K562 (cell line): ENCODE measurements around the gene MRPL27. TPM values are rescaled to one million over a fixed set of nuclear protein-coding genes. Genes with fewer than 3 reads are reported as not detected.

Source experiments
- ATAC-seq: fragments of 200-7000 bp; cut with Tn5 transposase; 3 replicates; pipeline ENCODE4 v1.9.1; 2020; ENCODE audit warnings: moderate library complexity
- BruUV-seq: library from RNA; stranded (reverse); fragments of 400-500 nt; replicated peaks from 2 replicates; lab custom pipeline; 2021; lab: Mats Ljungman, UMichigan
- CTCF ChIA-PET: fragments of 300-600 bp; formaldehyde crosslinking; extraction: SDS; loops from one replicate; lab custom pipeline; 2021; ENCODE audit warnings: low intra/inter-chr PET ratio; lab: Yijun Ruan, JAX
- POLR2A ChIA-PET: fragments of 300-600, 350-650 bp; sonication (Branson Sonifier 250); formaldehyde crosslinking; extraction: SDS; loops from one replicate; lab custom pipeline; 2021; ENCODE audit warnings: antibody characterized with exemption, inconsistent platforms; lab: Yijun Ruan, JAX
- DNase-seq, 4 experiments: peaks; one replicate each; pipeline versions ENCODE4 v3.0.0 to v3.0.0-alpha.2; 2011 to 2018; ENCODE audit warnings: low spot score in 3 of 4, mixed read lengths in 3 of 4; ENCODE audit errors: extremely low read depth in 1 of 4
- FAIRE-seq: peaks from 2 replicates; lab custom pipeline; 2011; peaks lifted over from hg19 to GRCh38; lab: Jason Lieb, UNC
- H2AFZ ChIP-seq: 2 replicates; pipeline ENCODE4 v1.6.0; 2011; ENCODE audit warnings: low read depth, low read length, control low read depth, inconsistent platforms
- H3K27ac ChIP-seq: fragments of 200-600 bp; 3 replicates; pipeline ENCODE4 v1.8.0; 2011; ENCODE audit warnings: low read depth, mild to moderate bottlenecking, control low read depth, inconsistent platforms, low read length, moderate library complexity, mixed read lengths; ENCODE audit errors: extremely low read depth
- H3K27me3 ChIP-seq, 2 experiments: fragments of 300-600 bp in 1 of 2; 2 replicates in 1 of 2; 3 replicates in 1 of 2; pipeline versions ENCODE4 v1.6.0 to v1.8.0; 2011; ENCODE audit warnings: inconsistent platforms in 2 of 2, low read length in 2 of 2, mild to moderate bottlenecking in 1 of 2, mixed read lengths in 1 of 2, moderate library complexity in 1 of 2; ENCODE audit not compliant: control insufficient read depth in 2 of 2, insufficient read depth in 2 of 2
- H3K36me3 ChIP-seq: fragments of 300-600 bp; 3 replicates; pipeline ENCODE4 v1.8.0; 2011; ENCODE audit warnings: mild to moderate bottlenecking, low read length, inconsistent platforms; ENCODE audit not compliant: control insufficient read depth, insufficient read depth
- H3K4me1 ChIP-seq, 2 experiments: fragments of 200-600 bp in 1 of 2; replicated peaks in 1 of 2; 2 replicates in 1 of 2; 3 replicates in 1 of 2; pipeline versions ENCODE4 v1.5.1 to v1.8.0; 2011; ENCODE audit warnings: inconsistent platforms in 2 of 2, low read length in 2 of 2, mild to moderate bottlenecking in 1 of 2, mixed read lengths in 1 of 2, moderate library complexity in 1 of 2; ENCODE audit not compliant: control insufficient read depth in 2 of 2, insufficient read depth in 2 of 2
- H3K4me2 ChIP-seq: 2 replicates; pipeline ENCODE4 v1.6.1; 2011; ENCODE audit warnings: low read length, control low read depth, inconsistent platforms, mixed read lengths; ENCODE audit not compliant: insufficient read depth
- H3K4me3 ChIP-seq: fragments of 200-600 bp; sonication (generic), shearing (Covaris generic); 2 replicates; pipeline ENCODE4 v1.5.1; 2016; ENCODE audit warnings: control low read depth, inconsistent platforms
- H3K79me2 ChIP-seq: fragments of 200-600 bp; 3 replicates; pipeline ENCODE4 v1.8.0; 2011; ENCODE audit warnings: low read length, inconsistent platforms; ENCODE audit not compliant: control insufficient read depth, insufficient read depth
- H3K9ac ChIP-seq, 2 experiments: 2 replicates each; pipeline versions ENCODE4 v1.6.0 to v1.6.1; 2011; ENCODE audit warnings: low read depth in 2 of 2, low read length in 2 of 2, control low read depth in 1 of 2, inconsistent platforms in 1 of 2, mild to moderate bottlenecking in 1 of 2, mixed read lengths in 1 of 2; ENCODE audit not compliant: insufficient read depth in 1 of 2
- H3K9me1 ChIP-seq: one replicate; pipeline ENCODE4 v1.6.0; 2011; ENCODE audit warnings: inconsistent platforms, mild to moderate bottlenecking, low read length, moderate library complexity; ENCODE audit not compliant: control insufficient read depth, insufficient read depth
- H3K9me3 ChIP-seq: replicated peaks from 2 replicates; pipeline ENCODE4 v1.5.1; 2011; ENCODE audit warnings: low read depth, low read length, inconsistent platforms; ENCODE audit not compliant: control insufficient read depth, insufficient read depth
- H4K20me1 ChIP-seq: replicated peaks from 2 replicates; pipeline ENCODE4 v1.6.1; 2011; ENCODE audit warnings: low read length, inconsistent platforms, mixed read lengths; ENCODE audit not compliant: control insufficient read depth, insufficient read depth
- IFI16 ChIP-seq: fragments of 250-450 bp; sonication (Bioruptor Pico); IDR thresholded peaks from 2 replicates; pipeline ENCODE4 v2.1.2; 2022; ENCODE audit warnings: mild to moderate bottlenecking, inconsistent platforms
- MTA3 ChIP-seq: fragments of 450-650 bp; formaldehyde crosslinking; IDR thresholded peaks from 2 replicates; pipeline ENCODE4 v1.6.1; 2017; ENCODE audit warnings: mild to moderate bottlenecking, borderline replicate concordance
- NCOA1 ChIP-seq: fragments of 450-650 bp; IDR thresholded peaks from 2 replicates; pipeline ENCODE4 v1.6.1; 2016; ENCODE audit warnings: low read depth
- NR2C1 ChIP-seq, 2 experiments: fragments of 450-650 bp; IDR thresholded peaks; 2 replicates each; pipeline ENCODE4 v1.6.1; 2017; ENCODE audit warnings: mild to moderate bottlenecking in 2 of 2, antibody characterized with exemption in 1 of 2, inconsistent platforms in 1 of 2, missing compliant biosample characterization in 1 of 2, missing genetic modification characterization in 1 of 2
- RBM17 ChIP-seq: fragments of 200-400 bp; formaldehyde crosslinking; IDR thresholded peaks from 2 replicates; pipeline ENCODE4 v1.6.1; 2017; ENCODE audit warnings: low read depth, mild to moderate bottlenecking, low read length, borderline replicate concordance
- SIX5 ChIP-seq, 2 experiments: IDR thresholded peaks; 2 replicates each; pipeline ENCODE4 v1.6.1; 2011; ENCODE audit warnings: low read length in 2 of 2, borderline replicate concordance in 1 of 2, low read depth in 1 of 2, mild to moderate bottlenecking in 1 of 2, moderate library complexity in 1 of 2; ENCODE audit not compliant: insufficient read depth in 1 of 2
- ZFX ChIP-seq: sonication (generic); formaldehyde crosslinking; IDR thresholded peaks from 2 replicates; pipeline ENCODE4 v1.8.0; 2022; ENCODE audit warnings: mild to moderate bottlenecking, missing genetic modification reagents, moderate library complexity
- WGBS: fragments of 100-300 bp; shearing (Covaris generic); methylation state at CpG from one replicate; pipeline ENCODE4 v1.1.6; 2016; ENCODE audit warnings: low coverage, mixed read lengths; ENCODE audit not compliant: insufficient coverage; ENCODE audit errors: missing lambda C conversion rate; 5-methylcytosine and 5-hydroxymethylcytosine counted together
- in situ Hi-C: fragments of 300-500 bp; cut with MboI; formaldehyde crosslinking; loops from 4 replicates; pipeline ENCODE4 v1.15.0; 2018; ENCODE audit warnings: inconsistent platforms, mixed read lengths
- intact Hi-C: fragments of 100-400 bp; cut with micrococcal nuclease; formaldehyde crosslinking; loops from 2 replicates; pipeline ENCODE4 v1.14.2; 2022
- polyA plus RNA-seq, 8 experiments: library from polyadenylated mRNA; depleted of rRNA in 4 of 8; stranded (reverse) in 5 of 8; unstranded in 3 of 8; fragments of >200 nt; fragmentation: Nextera tagmentation in 2 of 8; fragmentation: Illumina TruSeq in 1 of 8; extraction: Ambion mirVana in 2 of 8; extraction: Trizol in 1 of 8; gene quantifications; 2 replicates each; pipeline versions ENCODE4 v1.2.1 to v1.2.3, GENCODE V29; 2011 to 2014; ENCODE audit warnings: inconsistent platforms in 1 of 8, missing spikeins in 1 of 8
- total RNA-seq, 7 experiments: library from RNA; depleted of rRNA in 6 of 7; stranded (reverse); fragments of >200 nt in 6 of 7; fragmentation: Illumina TruSeq in 2 of 7; extraction: Trizol in 2 of 7; gene quantifications; 2 replicates each; pipeline versions ENCODE4 v1.2.1 to v1.2.3, GENCODE V29; 2011 to 2021; ENCODE audit warnings: low replicate concordance in 1 of 7
- TF ChIP-seq, protein P1 (sequence below), 3 experiments: fragments of 200-800 bp in 1 of 3; sonication (Bioruptor generic) in 1 of 3; sonication (generic) in 1 of 3; formaldehyde crosslinking in 1 of 3; IDR thresholded peaks; 2 replicates each; pipeline versions ENCODE4 v1.6.1 to v1.8.0; 2016 to 2022; ENCODE audit warnings: mild to moderate bottlenecking in 2 of 3, missing compliant biosample characterization in 2 of 3, missing genetic modification characterization in 2 of 3, missing genetic modification reagents in 1 of 3
- TF ChIP-seq, protein P2 (sequence below): sonication (generic); formaldehyde crosslinking; IDR thresholded peaks from 2 replicates; pipeline ENCODE4 v1.8.0; 2022; ENCODE audit warnings: missing genetic modification reagents, mild to moderate bottlenecking, borderline replicate concordance
- TF ChIP-seq, protein P3 (sequence below): sonication (generic); formaldehyde crosslinking; IDR thresholded peaks from 2 replicates; pipeline ENCODE4 v1.4.0; 2020; ENCODE audit warnings: mild to moderate bottlenecking, missing genetic modification reagents
- TF ChIP-seq, protein P4 (sequence below): IDR thresholded peaks from 2 replicates; pipeline ENCODE4 v1.6.1; 2012; ENCODE audit warnings: low read depth, low read length, improper control_type of control experiment, borderline replicate concordance

The MRPL27 gene
- total and polyA plus RNA-seq, 9 of the 15 experiments (the other 6 are each of a cell fraction or from before 2014, with no cell fraction given): 96.3 to 401 (median 142) TPM

DNA sequence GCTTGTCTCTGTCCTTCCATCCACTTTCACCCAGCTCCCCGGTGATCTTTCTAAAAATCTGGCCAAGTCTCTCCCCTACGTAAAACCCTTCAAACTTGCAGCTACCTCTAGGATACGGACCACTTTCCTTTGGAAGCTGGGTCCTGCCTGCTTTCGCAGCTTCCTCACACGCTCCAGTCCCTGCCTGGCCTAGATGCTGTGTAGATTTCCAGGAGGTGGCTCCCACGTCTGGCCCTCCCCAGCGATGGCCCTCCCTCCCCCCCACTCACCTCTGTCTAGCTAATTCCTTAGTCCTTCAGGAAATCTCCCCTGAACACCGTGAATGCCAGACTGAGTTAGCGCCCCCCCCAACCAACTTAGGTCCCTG, 24.9 kb upstream of the MRPL27 start (continued):
- TF ChIP-seq, protein P1, sequence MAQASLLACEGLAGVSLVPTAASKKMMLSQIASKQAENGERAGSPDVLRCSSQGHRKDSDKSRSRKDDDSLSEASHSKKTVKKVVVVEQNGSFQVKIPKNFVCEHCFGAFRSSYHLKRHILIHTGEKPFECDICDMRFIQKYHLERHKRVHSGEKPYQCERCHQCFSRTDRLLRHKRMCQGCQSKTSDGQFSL (CRISPR knock-in tag; IDR thresholded peaks at IDR 0.05): peak; percentile 77
- TF ChIP-seq, protein P1 (tag; IDR thresholded peaks at IDR 0.05): peak in 1 of 2 experiments; percentile 70; a peak in 1 of 4 replicates

DNA sequence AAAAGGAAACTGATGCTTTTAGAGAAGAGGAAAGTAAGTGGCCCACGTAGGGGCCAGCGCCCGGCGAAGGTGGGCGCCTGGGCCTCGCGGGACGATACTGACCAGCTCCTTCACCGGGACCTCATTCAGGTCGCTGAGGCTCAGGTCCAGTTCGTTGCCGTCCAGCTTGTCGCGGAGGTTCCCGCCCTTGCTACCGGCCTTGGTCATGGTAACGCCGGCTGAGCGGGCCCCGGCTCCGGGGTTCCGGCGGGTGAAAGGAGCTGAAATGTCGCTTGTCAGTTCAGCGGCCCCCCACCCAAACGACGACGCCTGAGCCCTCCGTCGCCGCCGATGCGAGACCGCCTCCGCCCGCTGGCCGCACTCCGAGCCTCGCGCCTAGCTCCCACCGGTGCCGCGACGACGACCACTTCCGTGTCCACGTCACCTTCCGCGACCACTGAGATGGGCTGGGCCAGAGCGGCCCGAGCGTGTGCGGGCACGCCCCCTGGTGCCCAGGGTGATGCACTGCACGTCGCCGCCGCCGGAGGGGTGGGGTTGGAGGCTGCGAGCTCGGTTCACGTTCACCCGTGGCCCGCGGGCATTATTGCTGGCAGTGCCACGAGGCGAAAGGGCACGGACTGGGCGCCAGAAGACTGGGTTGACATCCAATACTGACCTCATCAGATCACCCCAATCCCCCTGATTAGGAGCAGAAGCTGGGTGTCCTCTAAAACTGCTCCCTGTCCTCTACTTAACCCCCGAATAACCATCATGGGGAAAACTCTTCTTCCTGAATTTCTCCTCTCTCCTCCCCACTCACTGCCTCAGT, 24.3 kb upstream of the MRPL27 start, which contains the start of gene LRRC59:
Gene LRRC59 (minus strand): TSS at position 413 of the 808 bp plus-strand sequence. CDS start 206 bp downstream, at position 207.
- peaks cover 52% of the 10 kb centered on the region for H3K79me2 ChIP-seq
- WGBS: under 1% methylated on average over 66 of the region's 70 CpGs
- H3K9me1 ChIP-seq: no peaks in the 10 kb centered on the region
- H3K36me3 ChIP-seq: peaks cover 40% of the 10 kb centered on the region
- peak within 1 kb of the TSS; percentile 93 for H3K27ac ChIP-seq
- no peaks in the 10 kb centered on the region for H3K9me3 ChIP-seq
- H2AFZ ChIP-seq: peak within 1 kb of the TSS; percentile 94
- BruUV-seq: TSS peak; percentile 39
- intact Hi-C loops (loop anchor here (2.0 kb wide), 2 partner anchors 29 to 81 kb away; partner anchors contain the start of genes ACSF2 and RSAD1), in situ Hi-C loops (no loop called here)
- H3K4me1 ChIP-seq: peaks cover 21 to 29% of the 10 kb centered on the region in 2 experiments; a peak in 4 of 5 replicates
- H3K4me3 ChIP-seq: peak within 1 kb of the TSS; percentile 87
- H3K27me3 ChIP-seq: no peaks in the 10 kb centered on the region
- ChIA-PET CTCF (interaction anchor here (2.5 kb wide), 1 partner anchor 81 kb away, joined by 9 read pairs; the partner anchor contains the start of gene RSAD1), POLR2A (interaction anchor here (0.6 to 6.4 kb wide), 10 partner anchors 10 to 238 kb away, joined by 3 to 129 read pairs (median 6); no protein-coding TSS in a partner anchor)
- peak within 1 kb of the TSS; percentile 93 for H3K4me2 ChIP-seq
- ATAC-seq: peak; percentile 94
- peak; percentile 89 to 93 (median 90) for DNase-seq
- peak within 1 kb of the TSS; percentile 98 to 99 for H3K9ac ChIP-seq
- H4K20me1 ChIP-seq: 0 out of 2 replicates have a peak, but pooled peaks cover 16% of the 10 kb centered on the region
- peak; percentile 83 for FAIRE-seq
- TF ChIP-seq ZFX: peak; percentile 83
- TF ChIP-seq, protein P2, sequence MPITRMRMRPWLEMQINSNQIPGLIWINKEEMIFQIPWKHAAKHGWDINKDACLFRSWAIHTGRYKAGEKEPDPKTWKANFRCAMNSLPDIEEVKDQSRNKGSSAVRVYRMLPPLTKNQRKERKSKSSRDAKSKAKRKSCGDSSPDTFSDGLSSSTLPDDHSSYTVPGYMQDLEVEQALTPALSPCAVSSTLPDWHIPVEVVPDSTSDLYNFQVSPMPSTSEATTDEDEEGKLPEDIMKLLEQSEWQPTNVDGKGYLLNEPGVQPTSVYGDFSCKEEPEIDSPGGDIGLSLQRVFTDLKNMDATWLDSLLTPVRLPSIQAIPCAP: no peak
- peak; percentile 93 for TF ChIP-seq MTA3
- TF ChIP-seq NR2C1 (IDR thresholded peaks at IDR 0.05): peak; percentile 65; the same call in 1 of the 2 replicates
- no peak for TF ChIP-seq NR2C1 (tag; IDR thresholded peaks at IDR 0.05)
- no peak for TF ChIP-seq NCOA1
- TF ChIP-seq SIX5 (IDR thresholded peaks at IDR 0.05; ENCODE audit: borderline replicate concordance in 1 of 2, insufficient read depth in 1 of 2, low read depth in 1 of 2, low read length in 2 of 2): peak in 1 of 2 experiments; percentile 32; a peak in 1 of 4 replicates
- TF ChIP-seq, protein P3, sequence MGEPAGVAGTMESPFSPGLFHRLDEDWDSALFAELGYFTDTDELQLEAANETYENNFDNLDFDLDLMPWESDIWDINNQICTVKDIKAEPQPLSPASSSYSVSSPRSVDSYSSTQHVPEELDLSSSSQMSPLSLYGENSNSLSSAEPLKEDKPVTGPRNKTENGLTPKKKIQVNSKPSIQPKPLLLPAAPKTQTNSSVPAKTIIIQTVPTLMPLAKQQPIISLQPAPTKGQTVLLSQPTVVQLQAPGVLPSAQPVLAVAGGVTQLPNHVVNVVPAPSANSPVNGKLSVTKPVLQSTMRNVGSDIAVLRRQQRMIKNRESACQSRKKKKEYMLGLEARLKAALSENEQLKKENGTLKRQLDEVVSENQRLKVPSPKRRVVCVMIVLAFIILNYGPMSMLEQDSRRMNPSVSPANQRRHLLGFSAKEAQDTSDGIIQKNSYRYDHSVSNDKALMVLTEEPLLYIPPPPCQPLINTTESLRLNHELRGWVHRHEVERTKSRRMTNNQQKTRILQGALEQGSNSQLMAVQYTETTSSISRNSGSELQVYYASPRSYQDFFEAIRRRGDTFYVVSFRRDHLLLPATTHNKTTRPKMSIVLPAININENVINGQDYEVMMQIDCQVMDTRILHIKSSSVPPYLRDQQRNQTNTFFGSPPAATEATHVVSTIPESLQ: no peak; the same call in 1 of the 2 replicates
- TF ChIP-seq RBM17: no peak
- TF ChIP-seq, protein P4, sequence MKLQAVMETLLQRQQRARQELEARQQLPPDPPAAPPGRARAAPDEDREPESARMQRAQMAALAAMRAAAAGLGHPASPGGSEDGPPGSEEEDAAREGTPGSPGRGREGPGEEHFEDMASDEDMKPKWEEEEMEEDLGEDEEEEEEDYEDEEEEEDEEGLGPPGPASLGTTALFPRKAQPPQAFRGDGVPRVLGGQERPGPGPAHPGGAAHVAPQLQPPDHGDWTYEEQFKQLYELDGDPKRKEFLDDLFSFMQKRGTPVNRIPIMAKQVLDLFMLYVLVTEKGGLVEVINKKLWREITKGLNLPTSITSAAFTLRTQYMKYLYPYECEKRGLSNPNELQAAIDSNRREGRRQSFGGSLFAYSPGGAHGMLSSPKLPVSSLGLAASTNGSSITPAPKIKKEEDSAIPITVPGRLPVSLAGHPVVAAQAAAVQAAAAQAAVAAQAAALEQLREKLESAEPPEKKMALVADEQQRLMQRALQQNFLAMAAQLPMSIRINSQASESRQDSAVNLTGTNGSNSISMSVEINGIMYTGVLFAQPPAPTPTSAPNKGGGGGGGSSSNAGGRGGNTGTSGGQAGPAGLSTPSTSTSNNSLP: no peak
- TF ChIP-seq IFI16 (CRISPR knock-in tag): no peak
